Activated T-helper 1 cell treated with Interleukin-2 at 50 U/mL for 16 hours (primary cell): Measurements from ENCODE around the gene AUH.

Source experiments
- DNase-seq: peaks from one replicate; pipeline ENCODE4 v3.0.0-alpha.2; 2020; ENCODE audit warnings: low read depth

AUH gene

DNA sequence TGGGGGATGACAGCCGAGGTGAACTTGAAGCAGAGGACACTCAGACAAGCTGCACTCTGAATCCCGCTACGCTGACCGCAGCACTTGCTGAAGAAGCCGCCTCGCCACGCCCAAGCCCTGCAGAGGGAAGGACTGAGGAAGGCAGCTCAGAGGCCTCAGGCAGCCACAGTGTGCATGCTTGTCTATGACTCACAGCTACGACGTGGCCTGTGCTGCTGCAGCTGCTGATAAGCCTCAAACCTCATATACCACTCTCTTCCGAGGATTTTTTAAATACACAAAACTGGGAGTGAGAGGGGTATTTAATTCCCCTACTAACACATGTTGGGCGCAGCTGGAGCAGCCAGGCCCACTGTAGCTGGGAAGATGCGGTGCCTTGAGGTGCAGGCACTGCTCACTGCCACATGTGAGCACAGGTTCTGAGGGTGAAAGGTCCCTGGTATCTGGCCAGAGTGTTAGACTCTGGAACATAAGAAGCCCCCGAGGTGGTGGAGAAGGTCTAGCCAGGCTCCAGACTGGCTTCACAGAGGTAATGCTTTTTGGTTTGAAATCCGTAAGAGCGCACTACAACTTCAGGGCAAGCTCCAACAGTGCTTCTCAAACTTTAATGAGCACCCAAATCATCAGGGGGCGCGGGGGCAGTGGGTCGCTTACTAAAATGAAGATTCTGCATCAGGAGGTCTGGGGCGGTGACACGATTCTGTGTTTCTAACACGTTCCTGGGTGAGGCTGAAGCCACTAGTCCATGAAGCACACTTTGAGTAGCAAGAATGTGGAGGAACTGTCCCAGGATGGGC lies 196.8 kb downstream of the AUH start:
- DNase-seq = peak; percentile 41
